Measurements from ENCODE around the gene SP5. TPM values are rescaled to one million over a fixed set of nuclear protein-coding genes. Genes with fewer than 3 reads are reported as not detected.

Gene SP5
- total RNA-seq, 1 donor from 2014 or later = 2.8 TPM

DNA sequence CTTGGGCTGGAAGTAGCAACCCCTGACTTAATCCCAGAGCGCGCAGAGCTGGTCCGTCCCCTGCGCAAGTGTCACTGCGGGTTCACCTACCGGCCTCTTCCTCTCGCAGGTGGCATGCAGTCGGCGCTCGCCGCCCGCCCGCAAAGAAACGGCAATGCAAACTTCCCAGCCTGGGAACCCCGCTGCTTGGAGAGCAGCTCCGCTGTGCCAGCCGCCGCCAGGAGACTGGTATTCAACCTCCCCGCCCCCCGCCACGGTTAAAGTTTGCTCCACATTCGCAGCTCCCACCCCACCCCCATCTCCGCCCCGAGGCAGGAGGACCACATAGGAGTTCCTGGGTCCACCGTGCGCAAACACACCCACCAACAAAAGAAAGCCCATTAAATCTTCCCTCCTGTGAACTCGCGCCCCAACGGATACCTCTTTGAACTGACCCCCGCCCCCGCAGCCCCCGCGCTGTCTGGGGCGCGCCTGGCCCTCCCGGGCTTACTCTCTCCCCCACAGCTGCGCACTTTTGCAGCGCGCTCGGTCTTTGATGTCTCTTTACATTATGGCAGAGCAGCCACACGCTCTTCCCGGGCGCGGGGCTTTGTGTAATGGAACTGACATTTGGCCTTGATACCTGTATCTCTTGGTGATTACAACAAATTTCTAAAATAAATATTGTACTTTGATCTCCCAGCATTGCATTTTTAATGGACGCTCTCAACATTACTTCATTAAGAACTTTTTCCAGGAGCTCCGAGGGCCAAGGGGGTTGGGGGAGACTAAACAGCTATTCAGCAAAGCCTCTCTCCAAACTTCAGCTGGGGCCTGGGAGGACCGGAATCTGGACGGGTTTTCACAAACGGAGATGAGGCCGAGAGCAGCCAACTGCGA lies 3.1 kb upstream of the SP5 start:
- TF ChIP-seq, protein P1, sequence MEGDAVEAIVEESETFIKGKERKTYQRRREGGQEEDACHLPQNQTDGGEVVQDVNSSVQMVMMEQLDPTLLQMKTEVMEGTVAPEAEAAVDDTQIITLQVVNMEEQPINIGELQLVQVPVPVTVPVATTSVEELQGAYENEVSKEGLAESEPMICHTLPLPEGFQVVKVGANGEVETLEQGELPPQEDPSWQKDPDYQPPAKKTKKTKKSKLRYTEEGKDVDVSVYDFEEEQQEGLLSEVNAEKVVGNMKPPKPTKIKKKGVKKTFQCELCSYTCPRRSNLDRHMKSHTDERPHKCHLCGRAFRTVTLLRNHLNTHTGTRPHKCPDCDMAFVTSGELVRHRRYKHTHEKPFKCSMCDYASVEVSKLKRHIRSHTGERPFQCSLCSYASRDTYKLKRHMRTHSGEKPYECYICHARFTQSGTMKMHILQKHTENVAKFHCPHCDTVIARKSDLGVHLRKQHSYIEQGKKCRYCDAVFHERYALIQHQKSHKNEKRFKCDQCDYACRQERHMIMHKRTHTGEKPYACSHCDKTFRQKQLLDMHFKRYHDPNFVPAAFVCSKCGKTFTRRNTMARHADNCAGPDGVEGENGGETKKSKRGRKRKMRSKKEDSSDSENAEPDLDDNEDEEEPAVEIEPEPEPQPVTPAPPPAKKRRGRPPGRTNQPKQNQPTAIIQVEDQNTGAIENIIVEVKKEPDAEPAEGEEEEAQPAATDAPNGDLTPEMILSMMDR (IDR thresholded peaks at IDR 0.05) = no peak
- H3K4me1 ChIP-seq = peaks cover 8% of the 10 kb centered on the region in 2 donors
- no peak overlapping the region for H3K27ac ChIP-seq
- no peak for DNase-seq (ENCODE audit: low spot score in 2 of 2)
- H3K27me3 ChIP-seq = peaks cover 9% of the 10 kb centered on the region
- no peaks in the 10 kb centered on the region for H3K36me3 ChIP-seq
- intact Hi-C loops (cut with DNase I) = no loop called here
- no peaks in the 10 kb centered on the region for H3K9me3 ChIP-seq
- H3K4me3 ChIP-seq = peak overlapping the region; percentile 23 to 51

DNA sequence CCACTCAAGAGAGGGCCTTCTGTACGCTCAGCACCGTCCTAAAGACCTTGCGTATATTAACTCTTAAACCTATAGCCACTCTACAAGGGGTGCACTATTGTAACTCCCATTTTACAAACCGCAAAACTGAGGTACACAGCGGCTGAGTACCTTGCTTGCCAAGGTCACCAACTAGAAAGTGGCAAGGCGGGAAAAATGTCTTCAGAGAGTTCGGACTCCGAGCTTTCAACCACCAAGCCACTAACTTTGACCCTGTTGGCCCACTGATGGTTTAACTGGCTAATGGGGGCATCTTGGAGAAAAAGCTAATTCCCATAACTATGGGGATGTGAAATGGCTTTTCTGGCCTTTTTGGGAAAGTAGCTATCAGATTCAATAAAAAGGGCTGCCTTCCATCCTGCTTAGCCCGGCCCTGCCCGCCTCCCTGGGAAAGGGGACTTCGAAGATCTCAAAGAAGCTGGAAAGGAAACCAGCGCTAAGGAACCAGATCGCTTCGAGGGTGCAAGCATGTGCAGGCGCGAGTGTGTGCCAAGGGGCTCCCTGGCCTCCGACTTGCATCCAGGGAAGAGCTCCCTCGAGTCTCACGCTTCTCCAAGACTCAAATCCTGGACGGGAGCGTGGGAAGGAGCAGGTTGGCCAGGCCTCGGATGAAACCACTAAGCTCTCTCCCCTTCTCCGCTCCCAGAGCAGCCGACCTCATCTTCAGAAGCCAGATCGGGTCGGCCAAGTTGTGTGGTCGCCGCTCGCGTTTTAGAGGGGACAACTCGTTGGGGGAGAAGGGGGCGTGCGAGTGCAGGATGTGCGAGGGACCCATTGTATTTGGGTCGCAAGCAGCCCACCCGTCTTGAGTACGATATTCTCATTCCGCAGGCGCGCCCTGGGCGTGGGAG lies 2.2 kb upstream of the SP5 start:
- H3K4me1 ChIP-seq = peaks cover 8 to 12% of the 10 kb centered on the region in 2 donors
- peaks cover 14% of the 10 kb centered on the region for H3K27me3 ChIP-seq
- intact Hi-C loops (cut with DNase I) = no loop called here
- H3K27ac ChIP-seq = no peak overlapping the region
- peak overlapping the region in 1 of 2 donors; percentile 68 for H3K4me3 ChIP-seq
- H3K36me3 ChIP-seq = no peaks in the 10 kb centered on the region
- no peaks in the 10 kb centered on the region for H3K9me3 ChIP-seq
- no peak for DNase-seq (ENCODE audit: low spot score in 2 of 2)
- TF ChIP-seq, protein P1 (IDR thresholded peaks at IDR 0.05) = no peak

DNA sequence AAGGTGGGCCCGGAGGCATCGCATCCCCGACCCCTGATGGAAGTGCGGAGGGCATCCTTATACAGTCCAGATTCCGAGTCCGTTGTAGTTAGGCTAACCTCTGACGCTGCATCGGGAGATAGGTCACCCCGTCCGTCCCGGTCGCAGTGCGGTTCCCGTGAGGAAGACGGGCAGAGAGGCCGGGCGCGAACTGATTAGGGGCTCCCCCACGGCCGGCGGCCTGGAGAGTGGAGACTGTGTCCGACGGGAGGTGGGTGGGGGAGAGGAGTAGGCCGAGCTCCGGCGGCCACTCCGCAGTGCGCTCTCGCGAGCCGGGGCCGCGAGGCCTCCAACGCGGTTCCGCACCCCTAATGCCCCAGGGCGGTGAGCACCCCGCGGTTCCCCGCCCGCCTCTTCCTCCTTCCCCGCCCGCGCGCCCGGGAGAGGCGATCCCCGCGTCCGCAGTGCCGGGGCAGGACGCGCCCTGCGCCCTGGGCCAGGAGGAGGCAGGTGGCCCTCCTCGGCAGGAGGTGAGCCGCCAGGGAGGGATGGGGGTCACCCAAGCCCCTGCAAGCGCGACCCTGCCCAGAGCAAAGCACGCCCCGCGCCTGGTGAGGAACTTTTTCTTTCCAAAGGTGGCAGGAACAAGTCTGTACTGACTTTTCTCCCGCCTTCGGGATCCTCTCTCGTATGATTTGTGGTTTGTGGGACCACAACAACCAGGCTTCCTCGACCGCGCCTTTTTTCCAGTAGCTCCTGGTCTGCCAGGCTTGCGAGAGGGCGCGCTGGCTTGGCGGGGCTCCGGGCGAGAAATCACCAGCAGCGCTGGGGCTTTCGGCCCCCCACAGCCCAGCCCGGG lies 1.4 kb upstream of the SP5 start:
- TF ChIP-seq, protein P1 (IDR thresholded peaks at IDR 0.05) = no peak
- Histone ChIP-seq H3K27ac (no peak overlapping the region), H3K36me3 (no peaks in the 10 kb centered on the region), H3K4me3 (peak overlapping the region; percentile 48 to 68), H3K9me3 (no peaks in the 10 kb centered on the region), H3K4me1 (peaks cover 8 to 12% of the 10 kb centered on the region in 2 donors), H3K27me3 (peaks cover 14% of the 10 kb centered on the region)
- intact Hi-C loops (cut with DNase I) = no loop called here
- DNase-seq (ENCODE audit: low spot score in 2 of 2) = no peak

DNA sequence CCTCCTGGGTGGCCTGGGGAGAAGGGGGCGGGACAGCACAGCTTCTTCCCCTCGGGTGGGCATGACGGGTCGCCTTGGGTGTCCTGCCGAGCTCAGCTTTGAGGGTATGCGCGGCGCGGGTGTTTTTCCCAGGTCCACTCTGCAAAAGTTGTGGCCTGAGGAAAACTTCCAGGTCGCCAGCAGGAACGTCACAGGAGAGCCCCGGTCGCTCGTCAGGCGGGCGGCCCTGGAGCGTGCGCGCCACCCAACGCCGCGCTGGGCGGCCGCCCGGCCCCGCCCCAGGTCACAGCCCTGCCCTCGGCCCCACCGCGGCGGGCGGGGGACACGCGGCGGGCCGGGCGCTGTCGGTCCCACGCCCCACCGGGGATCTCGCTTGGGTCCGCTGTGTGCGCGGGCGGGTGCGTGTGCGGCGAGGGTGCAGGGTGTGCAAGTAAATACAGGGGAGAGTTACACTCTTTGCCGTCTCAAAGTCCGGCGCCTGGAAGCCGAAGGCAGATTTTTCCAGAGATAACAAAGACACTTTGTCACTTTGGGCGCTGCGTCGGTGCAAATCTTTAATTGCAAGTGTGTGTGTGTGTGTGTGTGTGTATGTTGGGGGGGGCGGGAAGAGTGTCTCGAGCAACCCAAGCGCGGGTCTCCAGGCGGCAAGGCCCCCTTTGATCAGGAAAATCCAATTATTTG lies 616 bp upstream of the SP5 start:
- H3K27me3 ChIP-seq = peaks cover 14% of the 10 kb centered on the region
- no peaks in the 10 kb centered on the region for H3K36me3 ChIP-seq
- peaks cover 8 to 12% of the 10 kb centered on the region in 2 donors for H3K4me1 ChIP-seq
- intact Hi-C loops (cut with DNase I) = loop anchor here (5.0 kb wide), 3 partner anchors 58 to 227 kb away; partner anchors contain the start of gene ERICH2
- peak overlapping the region; percentile 48 to 68 for H3K4me3 ChIP-seq
- no peak overlapping the region for H3K27ac ChIP-seq
- no peaks in the 10 kb centered on the region for H3K9me3 ChIP-seq
- DNase-seq (ENCODE audit: low spot score in 2 of 2) = peak in 1 of 2 donors; percentile 65
- TF ChIP-seq, protein P1 (IDR thresholded peaks at IDR 0.05) = no peak

All from ascending aorta (tissue), 2 donors.